ENCODE measurements around the gene TLX2. TPM values are rescaled to one million over a fixed set of nuclear protein-coding genes. Genes with fewer than 3 reads are reported as not detected.

Gene TLX2
- total RNA-seq, 4 donors from 2014 or later: not detected

DNA sequence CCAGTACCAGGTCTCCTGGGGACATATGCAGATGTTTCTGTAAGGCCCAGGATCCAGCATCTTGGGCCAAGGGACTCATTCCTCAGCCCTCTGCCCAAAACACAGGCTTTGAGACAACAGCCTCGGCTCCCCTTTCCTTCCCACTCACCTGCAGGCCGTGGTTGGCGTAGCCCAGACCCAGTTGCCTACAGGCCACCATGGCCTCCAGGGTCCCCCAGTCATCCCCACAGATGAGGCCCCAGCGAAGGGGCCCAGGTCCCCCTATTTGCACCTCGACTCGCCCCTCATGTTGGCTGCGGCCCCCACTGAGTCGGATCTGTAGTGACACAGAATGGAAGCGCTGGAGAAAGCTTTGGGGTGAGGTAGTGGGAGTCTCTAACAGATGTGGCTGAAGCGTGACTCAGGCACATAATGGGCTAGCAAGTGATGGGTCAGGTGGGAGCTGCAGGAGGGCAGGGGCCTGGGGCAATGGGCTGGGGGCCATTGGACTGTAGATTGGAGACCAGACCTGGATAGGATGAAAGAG, 21.3 kb downstream of the TLX2 start:
- H3K27me3 ChIP-seq: peaks cover 0 to 26% (median 0%) of the 10 kb centered on the region in 4 donors
- H3K9me3 ChIP-seq: no peaks in the 10 kb centered on the region
- H3K4me3 ChIP-seq: no peak overlapping the region
- peaks cover 0 to 18% (median 10%) of the 10 kb centered on the region in 3 donors for H3K36me3 ChIP-seq
- peaks cover 9 to 24% (median 11%) of the 10 kb centered on the region in 3 donors for H3K4me1 ChIP-seq
- H3K27ac ChIP-seq: no peak overlapping the region
- intact Hi-C loops (cut with DNase I): no loop called here
- 83 to 90% methylated on average over 6 to 10 of the region's 10 CpGs for WGBS, 2 donors
- TF ChIP-seq, protein P1, sequence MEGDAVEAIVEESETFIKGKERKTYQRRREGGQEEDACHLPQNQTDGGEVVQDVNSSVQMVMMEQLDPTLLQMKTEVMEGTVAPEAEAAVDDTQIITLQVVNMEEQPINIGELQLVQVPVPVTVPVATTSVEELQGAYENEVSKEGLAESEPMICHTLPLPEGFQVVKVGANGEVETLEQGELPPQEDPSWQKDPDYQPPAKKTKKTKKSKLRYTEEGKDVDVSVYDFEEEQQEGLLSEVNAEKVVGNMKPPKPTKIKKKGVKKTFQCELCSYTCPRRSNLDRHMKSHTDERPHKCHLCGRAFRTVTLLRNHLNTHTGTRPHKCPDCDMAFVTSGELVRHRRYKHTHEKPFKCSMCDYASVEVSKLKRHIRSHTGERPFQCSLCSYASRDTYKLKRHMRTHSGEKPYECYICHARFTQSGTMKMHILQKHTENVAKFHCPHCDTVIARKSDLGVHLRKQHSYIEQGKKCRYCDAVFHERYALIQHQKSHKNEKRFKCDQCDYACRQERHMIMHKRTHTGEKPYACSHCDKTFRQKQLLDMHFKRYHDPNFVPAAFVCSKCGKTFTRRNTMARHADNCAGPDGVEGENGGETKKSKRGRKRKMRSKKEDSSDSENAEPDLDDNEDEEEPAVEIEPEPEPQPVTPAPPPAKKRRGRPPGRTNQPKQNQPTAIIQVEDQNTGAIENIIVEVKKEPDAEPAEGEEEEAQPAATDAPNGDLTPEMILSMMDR (IDR thresholded peaks at IDR 0.05): no peak
- TF ChIP-seq POLR2A (IDR thresholded peaks at IDR 0.05): no peak
- DNase-seq: no peak

DNA sequence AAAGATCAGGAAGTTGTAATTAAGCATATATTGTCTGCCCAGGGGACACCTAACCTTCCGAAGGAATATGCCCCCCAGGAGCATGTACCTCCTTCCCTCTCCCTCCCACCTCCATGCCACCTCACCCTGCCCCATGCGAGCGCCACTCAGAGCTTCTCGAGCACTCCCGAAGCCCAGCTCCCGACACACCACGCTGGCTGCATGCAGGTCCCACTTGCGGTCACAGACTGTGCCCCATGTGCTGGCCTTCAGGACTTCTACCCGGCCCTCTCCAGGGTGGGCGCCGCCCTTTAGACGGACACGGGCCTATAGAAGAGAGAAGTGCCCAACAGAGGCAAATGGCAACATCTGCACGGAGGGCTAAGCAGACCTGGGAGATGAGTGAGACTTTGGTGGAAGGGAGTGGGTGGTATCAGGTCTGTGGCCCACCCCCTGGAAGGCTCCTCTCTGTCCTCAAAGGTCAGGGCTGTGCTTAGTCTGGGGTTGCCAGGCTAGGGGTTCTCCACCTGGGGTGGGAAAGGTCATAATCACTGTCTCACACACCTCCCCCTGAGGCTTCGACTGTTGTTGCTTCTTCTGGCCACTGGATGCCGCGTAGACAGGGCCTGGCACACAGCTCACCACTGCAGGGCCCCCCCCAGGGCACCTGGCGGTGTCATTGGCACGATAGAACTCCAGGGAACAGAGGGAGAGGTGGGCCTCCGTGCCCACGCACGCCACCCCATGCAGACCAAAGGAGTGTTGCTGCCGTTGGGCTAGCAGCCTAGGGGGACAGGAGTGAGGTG, 22.1 kb downstream of the TLX2 start:
- Histone ChIP-seq H3K9me3 (no peaks in the 10 kb centered on the region), H3K36me3 (peaks cover 0 to 18% (median 10%) of the 10 kb centered on the region in 3 donors), H3K27me3 (peaks cover 0 to 26% (median 0%) of the 10 kb centered on the region in 4 donors), H3K27ac (no peak overlapping the region), H3K4me1 (peaks cover under 1 to 16% (median 2%) of the 10 kb centered on the region in 3 donors), H3K4me3 (no peak overlapping the region)
- DNase-seq: no peak
- intact Hi-C loops (cut with DNase I): no loop called here
- TF ChIP-seq, protein P1 (IDR thresholded peaks at IDR 0.05): no peak
- WGBS, 2 donors: 65 to 96% methylated on average over 8 to 11 of the region's 23 CpGs

DNA sequence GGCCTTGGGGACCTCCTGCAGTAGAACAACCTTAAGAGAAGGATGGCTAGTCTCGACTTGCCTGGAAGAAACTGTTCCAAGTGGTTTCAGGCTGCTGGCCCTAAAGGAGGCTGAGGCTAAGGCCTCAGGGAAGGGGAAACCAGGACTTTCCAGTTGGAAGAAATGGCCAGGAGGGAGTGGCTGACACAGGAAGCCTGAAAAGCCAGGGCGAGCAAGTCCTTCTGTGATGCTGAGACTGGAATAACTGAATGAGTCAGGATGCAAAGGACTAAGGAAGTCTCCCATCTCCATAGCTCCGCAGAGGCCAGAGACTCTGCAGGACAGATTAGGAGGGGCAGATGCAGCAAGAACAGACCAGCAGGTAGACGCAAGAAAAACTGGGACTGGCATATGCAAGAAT, 22.9 kb downstream of the TLX2 start:
- Histone ChIP-seq H3K9me3 (no peaks in the 10 kb centered on the region), H3K27me3 (peaks cover 0 to 26% (median 0%) of the 10 kb centered on the region in 4 donors), H3K36me3 (peaks cover 0 to 18% (median 10%) of the 10 kb centered on the region in 3 donors), H3K4me1 (peaks cover 0 to 8% (median 0%) of the 10 kb centered on the region in 3 donors), H3K27ac (no peak overlapping the region), H3K4me3 (no peak overlapping the region)
- no peak for DNase-seq
- intact Hi-C loops (cut with DNase I): no loop called here
- no peak for TF ChIP-seq POLR2A (IDR thresholded peaks at IDR 0.05)
- TF ChIP-seq, protein P1 (IDR thresholded peaks at IDR 0.05): no peak
- 40 to 54% methylated on average over 3 of the region's 4 CpGs for WGBS, 2 donors

DNA sequence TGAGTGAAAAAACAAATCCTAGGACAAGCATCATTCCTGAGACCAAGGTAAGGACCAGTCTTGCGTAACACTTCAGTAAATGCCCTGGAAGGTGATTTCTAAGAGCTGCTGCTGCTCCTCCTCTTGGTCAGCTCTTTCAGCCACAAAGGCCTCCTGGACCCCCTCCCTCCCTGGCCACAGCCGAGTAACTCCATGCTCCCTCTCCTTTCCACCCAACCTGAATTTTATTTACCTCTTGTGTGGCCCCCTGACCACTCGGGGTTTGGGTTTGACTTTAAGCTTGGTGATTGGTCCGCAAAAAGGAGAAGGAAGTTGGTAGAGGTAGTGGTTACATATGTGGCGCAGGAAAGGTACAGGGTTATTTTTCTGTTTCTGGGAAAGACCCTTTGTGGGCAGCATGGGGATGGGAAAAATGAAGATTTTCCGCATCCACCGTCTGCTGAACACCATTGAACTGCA, 24.7 kb downstream of the TLX2 start:
- DNase-seq: no peak
- peaks cover 0 to under 1% (median 0%) of the 10 kb centered on the region in 3 donors for H3K36me3 ChIP-seq
- H3K27me3 ChIP-seq: peaks cover 0 to 26% (median 0%) of the 10 kb centered on the region in 4 donors
- H3K9me3 ChIP-seq: no peaks in the 10 kb centered on the region
- WGBS, 2 donors: 62 to 79% methylated on average over 6 to 7 of the region's 7 CpGs
- no peak overlapping the region for H3K27ac ChIP-seq
- TF ChIP-seq POLR2A (IDR thresholded peaks at IDR 0.05): no peak
- TF ChIP-seq, protein P1 (IDR thresholded peaks at IDR 0.05): no peak
- peaks cover 0 to 8% (median 0%) of the 10 kb centered on the region in 3 donors for H3K4me1 ChIP-seq
- H3K4me3 ChIP-seq: no peak overlapping the region
- intact Hi-C loops (cut with DNase I): no loop called here

DNA sequence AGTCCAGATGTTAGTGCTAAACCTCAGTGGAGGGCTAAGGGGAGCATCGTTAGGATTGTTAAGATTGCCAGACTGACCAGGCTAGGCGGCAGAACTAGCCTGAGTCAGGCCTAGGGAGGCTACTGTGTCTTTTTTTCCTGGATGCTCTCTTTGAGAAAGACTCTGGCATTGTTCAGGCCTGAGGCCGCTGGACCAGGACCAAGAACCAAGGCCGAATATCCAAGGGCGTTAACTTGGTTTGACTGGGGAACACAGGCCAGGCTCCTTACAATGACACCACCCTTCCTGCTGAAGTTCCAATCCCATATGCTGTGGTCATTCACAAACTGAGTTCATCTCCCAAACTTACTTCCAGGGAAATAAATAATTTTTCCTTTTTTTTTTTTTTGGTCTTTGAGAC, 26.0 kb downstream of the TLX2 start:
- no peak for DNase-seq
- Histone ChIP-seq H3K27ac (peak overlapping the region in 1 of 4 donors; percentile 55), H3K4me1 (peaks cover 0 to 8% (median 0%) of the 10 kb centered on the region in 3 donors), H3K27me3 (peaks cover 0 to 26% (median 0%) of the 10 kb centered on the region in 4 donors), H3K36me3 (no peaks in the 10 kb centered on the region), H3K4me3 (no peak overlapping the region), H3K9me3 (no peaks in the 10 kb centered on the region)
- WGBS, 2 donors: 50 to 61% methylated on average over 4 to 5 of the region's 5 CpGs
- TF ChIP-seq POLR2A (IDR thresholded peaks at IDR 0.05): no peak
- TF ChIP-seq, protein P1 (IDR thresholded peaks at IDR 0.05): no peak
- intact Hi-C loops (cut with DNase I): no loop called here
